Omental fat pad (tissue), 4 donors: ENCODE data around the gene CKAP2L. TPM values are rescaled to one million over a fixed set of nuclear protein-coding genes. Genes with fewer than 3 reads are reported as not detected.

Source experiments
- ATAC-seq: fragments of 150-250 bp; one replicate; pipeline ENCODE4 v1.9.1; 2016; ENCODE audit warnings: mild to moderate bottlenecking, moderate library complexity; ENCODE audit not compliant: low FRiP score
- DNase-seq: peaks from one replicate; pipeline ENCODE4 v3.0.0-alpha.2; 2019; ENCODE audit warnings: low spot score
- total RNA-seq, 4 donors: library from RNA; depleted of rRNA; stranded (reverse); fragments of >200 nt; gene quantifications; one replicate each; pipeline ENCODE4 v1.1.0, GENCODE V29; 2016
- TF ChIP-seq, protein P1 (sequence below), 3 donors: fragments of 450-650 bp; IDR thresholded peaks; one replicate each; pipeline ENCODE4 v1.5.1; 2016 to 2017; ENCODE audit warnings: antibody characterized with exemption in 3 of 3, mild to moderate bottlenecking in 3 of 3, moderate library complexity in 2 of 3

CKAP2L gene
- total RNA-seq, 4 donors from 2014 or later: 0.13 to 3.8 (median 0.16) TPM; not detected in 1

DNA sequence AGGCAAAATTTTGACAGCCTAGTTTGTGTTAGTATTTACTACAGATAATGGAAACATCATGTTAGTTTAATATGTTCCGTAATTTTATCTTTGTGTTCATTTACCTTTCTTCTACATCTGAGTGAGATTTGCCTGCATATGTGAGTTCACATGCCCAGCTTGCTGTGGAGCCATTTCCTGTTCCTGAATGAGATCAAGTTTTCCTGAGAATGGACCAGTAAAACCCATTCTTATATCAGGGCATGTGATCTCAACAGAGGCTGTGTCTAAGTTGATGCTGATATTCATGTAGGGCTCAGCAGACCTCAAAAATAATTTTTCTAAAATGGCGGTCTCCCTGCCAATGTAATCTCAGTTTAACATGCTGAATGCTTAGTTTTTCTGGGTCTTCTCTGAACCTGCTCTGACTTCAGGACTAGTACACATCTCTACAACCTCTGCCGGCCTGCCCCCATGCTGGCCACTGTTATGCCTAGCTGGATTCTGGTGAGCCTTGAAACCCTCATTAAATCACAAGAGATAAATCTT is 18.8 kb upstream of the CKAP2L start:
- TF ChIP-seq, protein P1, sequence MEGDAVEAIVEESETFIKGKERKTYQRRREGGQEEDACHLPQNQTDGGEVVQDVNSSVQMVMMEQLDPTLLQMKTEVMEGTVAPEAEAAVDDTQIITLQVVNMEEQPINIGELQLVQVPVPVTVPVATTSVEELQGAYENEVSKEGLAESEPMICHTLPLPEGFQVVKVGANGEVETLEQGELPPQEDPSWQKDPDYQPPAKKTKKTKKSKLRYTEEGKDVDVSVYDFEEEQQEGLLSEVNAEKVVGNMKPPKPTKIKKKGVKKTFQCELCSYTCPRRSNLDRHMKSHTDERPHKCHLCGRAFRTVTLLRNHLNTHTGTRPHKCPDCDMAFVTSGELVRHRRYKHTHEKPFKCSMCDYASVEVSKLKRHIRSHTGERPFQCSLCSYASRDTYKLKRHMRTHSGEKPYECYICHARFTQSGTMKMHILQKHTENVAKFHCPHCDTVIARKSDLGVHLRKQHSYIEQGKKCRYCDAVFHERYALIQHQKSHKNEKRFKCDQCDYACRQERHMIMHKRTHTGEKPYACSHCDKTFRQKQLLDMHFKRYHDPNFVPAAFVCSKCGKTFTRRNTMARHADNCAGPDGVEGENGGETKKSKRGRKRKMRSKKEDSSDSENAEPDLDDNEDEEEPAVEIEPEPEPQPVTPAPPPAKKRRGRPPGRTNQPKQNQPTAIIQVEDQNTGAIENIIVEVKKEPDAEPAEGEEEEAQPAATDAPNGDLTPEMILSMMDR (IDR thresholded peaks at IDR 0.05): no peak
- ATAC-seq (no peak), DNase-seq (no peak)

DNA sequence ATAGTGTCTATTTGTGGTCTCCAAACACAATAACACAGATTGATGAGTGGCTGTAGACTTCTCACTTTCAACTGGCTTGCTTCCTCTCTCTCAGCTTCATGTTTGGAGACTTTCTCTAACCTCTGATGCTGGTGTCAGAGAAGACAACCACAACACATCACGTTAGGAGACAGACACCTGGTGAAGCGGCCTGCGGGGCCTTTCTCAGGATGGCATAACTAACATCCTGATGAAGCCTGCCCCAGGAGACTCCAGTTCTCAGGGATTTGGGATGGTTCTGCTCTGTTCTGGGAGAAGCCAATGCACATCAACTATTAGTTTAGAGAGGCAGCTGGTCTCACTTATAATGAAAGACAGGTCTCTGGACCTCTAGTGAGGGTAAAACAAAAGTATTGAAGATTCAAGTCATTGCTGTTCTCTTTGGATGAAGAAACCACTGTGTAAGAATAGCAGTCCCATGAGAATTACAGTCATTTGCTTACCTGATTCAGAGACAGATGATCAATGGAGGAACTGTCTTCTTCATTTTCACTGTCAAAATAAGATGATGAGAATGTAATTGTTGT is 17.9 kb upstream of the CKAP2L start:
- DNase-seq: no peak
- TF ChIP-seq, protein P1 (IDR thresholded peaks at IDR 0.05): no peak
- no peak for ATAC-seq

DNA sequence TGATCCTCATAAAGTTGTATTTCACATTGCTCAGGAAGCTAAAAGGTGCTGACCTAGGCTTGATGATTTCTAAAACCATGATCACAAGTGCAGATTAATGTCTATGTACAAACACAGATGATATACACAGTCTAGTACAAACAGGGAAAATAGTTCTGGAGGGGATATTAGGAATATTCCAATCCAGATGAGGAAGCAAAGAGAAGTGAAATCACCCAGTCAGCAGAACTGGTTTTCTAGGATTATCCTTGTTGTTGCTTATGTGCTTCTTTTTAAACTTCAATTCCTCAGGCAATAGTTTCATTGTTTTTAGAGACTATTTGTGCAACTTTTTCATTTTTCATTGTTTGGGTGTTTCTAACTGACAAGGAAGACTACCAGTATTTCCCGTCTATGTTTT is 15.2 kb upstream of the CKAP2L start:
- TF ChIP-seq, protein P1 (IDR thresholded peaks at IDR 0.05): no peak
- DNase-seq (no peak), ATAC-seq (no peak)

DNA sequence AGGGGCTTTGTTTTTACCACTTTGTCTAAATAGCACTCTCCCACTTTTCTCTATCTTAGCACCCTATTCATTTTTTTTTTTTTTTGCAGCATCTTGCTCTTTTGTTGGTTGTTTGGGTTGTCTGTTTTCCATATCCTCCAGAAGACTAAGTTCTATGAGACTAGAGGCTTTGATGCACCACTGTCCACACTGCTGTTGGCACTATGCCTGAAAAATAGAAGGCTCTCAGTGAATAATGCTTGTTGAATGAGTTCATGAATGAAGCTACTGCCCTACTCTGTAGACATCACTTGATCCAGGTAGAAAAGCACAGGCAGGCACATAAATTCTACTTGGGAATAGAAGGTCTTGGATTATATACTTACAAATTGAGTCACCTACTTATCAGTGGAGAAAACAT is 12.6 kb upstream of the CKAP2L start:
- TF ChIP-seq, protein P1 (IDR thresholded peaks at IDR 0.05): no peak
- ATAC-seq: no peak

DNA sequence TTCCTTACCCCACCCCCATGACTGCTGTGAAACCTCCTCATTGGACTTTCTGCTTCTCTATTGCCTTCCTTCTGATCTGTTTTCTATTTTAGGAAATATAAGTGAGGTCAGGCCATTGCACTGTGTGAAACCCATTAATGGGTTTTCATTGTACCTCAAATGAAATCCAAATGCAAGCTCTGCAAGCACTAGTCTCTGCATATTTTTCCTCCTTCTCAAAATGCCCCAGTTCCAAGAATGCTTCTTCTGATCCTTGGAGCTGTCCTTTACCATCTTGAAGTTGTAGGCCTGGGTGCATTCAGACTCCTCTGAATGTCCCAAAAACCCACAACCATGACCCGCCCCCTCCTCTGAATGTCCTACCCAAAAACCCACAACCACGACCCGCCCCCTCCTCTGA is 11.7 kb upstream of the CKAP2L start:
- no peak for DNase-seq
- no peak for ATAC-seq
- TF ChIP-seq, protein P1 (IDR thresholded peaks at IDR 0.05): no peak

More for the DNA sequence above, 12.6 kb upstream of the CKAP2L start:
- no peak for DNase-seq

DNA sequence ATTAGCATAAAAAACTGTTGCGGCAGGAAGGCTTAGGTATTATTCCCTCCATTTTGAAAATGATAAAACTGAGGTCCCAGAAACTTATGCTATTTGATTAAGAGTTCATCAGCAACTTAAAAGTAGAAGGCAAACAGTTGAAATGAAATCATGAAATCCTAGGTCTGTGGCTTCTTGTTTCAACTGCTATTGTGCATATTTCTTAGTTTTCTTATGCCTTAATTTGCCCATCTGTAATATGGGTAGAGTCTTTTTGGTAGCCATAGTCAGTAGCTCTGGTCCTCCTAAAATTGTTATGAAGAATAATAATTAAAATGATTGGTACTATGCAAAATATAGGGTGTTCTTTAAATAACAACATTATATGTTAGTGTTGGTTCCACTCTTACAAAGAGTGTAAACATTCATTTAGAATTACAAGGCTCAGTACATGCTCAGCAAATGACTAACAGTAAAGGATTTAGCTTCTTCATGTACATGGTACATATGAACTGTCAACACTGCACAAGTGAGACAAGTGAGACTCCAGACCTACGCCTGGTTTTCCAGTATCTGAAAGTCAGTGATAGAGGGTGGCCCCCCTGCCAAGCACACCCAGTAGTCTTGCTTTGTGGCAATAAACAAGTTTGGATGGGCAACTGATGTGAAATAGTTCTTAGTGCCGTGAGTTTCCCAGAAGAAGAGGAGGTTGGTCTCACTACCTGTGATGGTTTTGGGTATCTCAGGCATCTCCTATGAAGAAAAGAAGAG is 10.3 kb upstream of the CKAP2L start:
- DNase-seq: no peak
- TF ChIP-seq, protein P1 (IDR thresholded peaks at IDR 0.05): no peak
- ATAC-seq: no peak

DNA sequence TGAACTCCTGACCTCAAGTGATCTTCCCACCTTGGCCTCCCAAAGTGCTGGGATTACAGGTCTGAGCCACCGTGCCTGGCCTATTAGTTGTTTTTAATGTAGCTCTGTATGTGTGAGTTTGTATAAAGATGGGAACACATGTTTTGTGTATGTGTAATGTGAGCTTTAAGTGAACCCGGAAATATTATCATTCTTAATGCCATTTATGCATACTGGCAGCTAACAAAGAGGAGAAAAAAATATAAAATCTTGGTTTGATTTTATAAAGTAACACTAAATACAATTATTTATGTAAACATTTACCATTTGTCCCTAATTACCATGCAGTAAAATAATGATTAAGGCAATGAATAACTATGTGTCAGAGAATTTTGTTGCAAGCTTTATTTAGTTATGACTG is 9.1 kb upstream of the CKAP2L start:
- ATAC-seq (no peak), DNase-seq (no peak)
- TF ChIP-seq, protein P1 (IDR thresholded peaks at IDR 0.05): no peak
